GM18507 (cell line): ENCODE data around the gene P2RX2.

ENCODE experiments used
- DNase-seq: peaks from one replicate; pipeline ENCODE4 v3.0.0; 2011; ENCODE audit warnings: low read depth; ENCODE audit not compliant: insufficient read length; ENCODE audit errors: extremely low spot score
- FAIRE-seq: peaks from 2 replicates; lab custom pipeline; 2011; peaks lifted over from hg19 to GRCh38; lab: Jason Lieb, UNC

Gene P2RX2

GRCh38 chr12:132618683-132619043 is at the start of gene P2RX2:
Gene P2RX2 (plus strand): TSS chr12:132618776. CDS start chr12:132618817, 41 bp downstream.
- FAIRE-seq (no peak), DNase-seq (no peak)

GRCh38 chr12:132568826-132569480 is 49.6 kb upstream of the P2RX2 start:
- no peak for DNase-seq
- FAIRE-seq, result no peak

- DNase-seq (no peak), FAIRE-seq (no peak)
These were observed 48.6 kb upstream of the P2RX2 start for GRCh38 chr12:132569856-132570480.

DNA sequence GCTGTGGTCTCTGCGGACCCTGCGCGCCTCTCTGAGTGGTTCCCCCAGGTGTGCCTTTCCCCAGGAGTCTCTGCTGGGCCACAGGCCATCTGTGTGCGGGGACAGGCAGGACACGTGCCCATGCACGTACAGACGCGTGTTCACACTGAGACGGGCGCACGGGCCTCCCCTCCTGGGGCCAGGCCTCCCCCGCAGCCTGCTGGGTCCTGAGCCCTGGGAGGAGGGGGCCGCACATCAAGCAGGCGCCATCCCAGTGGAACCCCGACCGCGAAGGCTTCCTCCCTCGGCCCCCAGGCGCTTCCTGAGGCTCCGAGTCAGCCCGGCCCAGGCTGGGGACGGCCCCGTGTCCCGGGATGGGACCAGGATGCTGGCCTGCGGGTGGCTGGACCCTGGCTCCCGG is 47.9 kb upstream of the P2RX2 start:
- DNase-seq (no peak), FAIRE-seq (no peak)

- DNase-seq, result no peak
- FAIRE-seq, result no peak
These were observed 47.5 kb upstream of the P2RX2 start for GRCh38 chr12:132571051-132571450.

GRCh38 chr12:132571598-132571997 is 47.0 kb upstream of the P2RX2 start:
- DNase-seq, result no peak
- FAIRE-seq, result no peak

GRCh38 chr12:132572106-132572505 is 46.5 kb upstream of the P2RX2 start:
- FAIRE-seq (no peak), DNase-seq (no peak)

DNA sequence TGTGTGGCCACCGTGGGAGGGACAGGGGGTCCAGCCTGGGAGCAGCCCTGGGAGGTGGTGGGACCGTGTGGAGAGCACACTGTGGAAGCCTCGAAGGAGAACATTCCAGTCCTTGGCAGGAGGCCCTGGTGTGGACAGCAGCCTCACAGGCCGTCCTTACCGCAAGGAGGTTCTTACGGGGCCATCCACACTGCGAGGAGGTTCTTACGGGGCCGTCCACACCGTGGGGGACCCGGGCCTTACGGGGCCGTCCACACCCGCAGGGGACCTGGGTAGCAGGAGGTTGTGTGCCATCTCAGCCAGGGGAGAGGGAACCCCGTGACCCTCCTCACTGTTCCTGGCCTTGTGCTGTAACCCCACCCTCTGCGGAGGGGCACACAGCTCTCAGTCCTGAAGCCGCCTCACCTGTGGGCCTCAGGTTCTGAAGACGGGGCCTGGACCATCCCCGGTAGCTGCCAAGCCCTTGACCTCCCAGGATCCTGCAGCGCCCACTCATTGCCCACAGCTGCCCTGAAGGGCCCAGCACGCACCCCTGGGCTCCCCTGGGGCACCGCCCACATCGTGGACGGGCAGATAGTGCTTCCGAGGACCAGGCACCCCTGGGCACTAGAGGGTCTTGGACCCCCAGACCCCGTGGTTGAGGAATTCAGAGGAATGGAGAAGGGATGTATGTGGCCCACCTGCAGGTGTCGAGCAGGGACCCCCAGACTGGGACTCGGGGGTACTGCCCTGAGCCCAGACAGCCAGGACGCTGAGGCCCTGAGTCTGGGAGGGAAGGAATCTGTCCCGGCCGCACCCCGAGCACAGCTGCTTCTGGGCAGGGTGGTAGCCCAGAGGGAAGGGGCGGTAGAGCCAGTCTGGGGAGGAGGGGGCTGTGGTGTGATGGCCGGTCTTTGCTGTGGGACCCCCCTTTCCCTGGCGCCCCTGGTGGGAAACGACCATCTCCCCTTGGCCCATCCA is 45.5 kb upstream of the P2RX2 start:
- no peak for DNase-seq
- no peak for FAIRE-seq

DNA sequence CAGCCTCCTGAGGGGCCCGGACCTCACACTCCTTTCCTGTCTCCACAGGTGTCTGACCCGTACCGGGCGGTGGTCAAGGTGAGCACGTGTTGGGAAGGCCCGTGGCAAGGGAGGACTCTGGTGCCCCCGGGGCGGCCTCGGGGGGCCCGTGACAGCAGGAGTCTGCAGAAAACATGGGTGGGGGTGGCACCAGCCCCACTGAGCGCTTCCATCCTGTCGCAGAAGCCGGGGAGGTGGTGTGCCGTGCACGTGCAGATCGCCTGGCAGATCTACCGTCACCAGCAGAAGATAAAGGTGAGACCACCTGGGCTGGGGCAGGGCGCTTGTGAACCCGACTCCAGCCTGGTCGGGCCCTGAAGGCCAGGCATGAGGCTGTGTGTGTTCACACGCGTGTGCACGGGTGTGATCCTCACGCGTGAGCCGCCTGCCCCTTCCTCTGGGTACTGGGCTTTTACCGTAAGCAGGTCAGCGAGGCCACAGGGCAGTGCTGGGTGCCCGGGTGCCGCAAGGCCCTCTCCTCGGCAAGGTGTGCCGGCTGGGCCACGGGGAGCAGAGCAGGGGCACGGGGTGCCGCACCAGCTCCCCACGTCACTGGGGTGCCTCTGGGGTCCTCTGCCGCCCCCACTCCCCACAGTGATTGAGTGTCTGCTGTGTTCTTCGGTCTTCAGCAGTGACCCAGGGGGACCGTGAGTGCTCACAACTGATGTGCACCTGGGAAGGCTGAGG is 44.1 kb upstream of the P2RX2 start:
- no peak for FAIRE-seq

DNA sequence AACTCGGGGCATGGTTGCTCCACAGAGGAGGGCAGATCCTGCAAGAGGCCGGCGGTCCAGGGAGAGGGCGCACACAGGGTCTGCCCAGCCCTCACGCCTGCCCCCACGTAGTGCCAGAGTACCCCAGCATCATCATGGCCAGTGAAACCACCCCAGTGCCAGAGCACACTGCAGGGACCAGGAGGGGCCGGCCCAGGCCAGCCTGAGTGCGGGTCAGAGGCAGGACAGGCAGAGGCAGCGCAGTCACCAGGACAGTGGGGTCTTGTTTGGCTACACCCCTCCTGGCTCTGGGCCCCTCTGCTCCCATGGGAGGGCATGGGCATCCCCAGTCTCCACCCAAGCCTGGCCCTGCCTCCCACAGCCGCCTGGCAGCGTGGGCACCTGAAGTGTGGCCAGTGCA is 42.9 kb upstream of the P2RX2 start:
- DNase-seq, result no peak
- no peak for FAIRE-seq

More for the DNA sequence above, 44.1 kb upstream of the P2RX2 start:
- no peak for DNase-seq

DNA sequence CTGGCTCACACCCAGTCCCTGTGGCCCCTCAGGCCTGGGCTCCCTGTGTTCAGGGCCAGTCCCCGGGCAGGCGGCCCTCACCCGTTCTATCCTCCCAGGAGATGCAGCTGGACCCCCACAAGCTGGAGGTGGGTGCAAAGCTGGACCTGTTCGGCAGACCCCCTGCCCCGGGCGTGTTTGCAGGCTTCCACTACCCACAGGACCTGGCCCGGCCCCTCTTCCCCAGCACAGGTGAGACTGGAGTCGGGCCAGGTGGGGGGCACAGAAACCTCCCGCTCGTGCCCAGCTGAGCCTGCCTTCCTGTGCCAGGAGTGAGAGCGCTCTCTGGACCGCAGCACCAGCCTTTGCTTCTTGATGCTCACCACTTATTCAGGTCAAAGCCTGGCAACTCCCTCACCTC is 41.9 kb upstream of the P2RX2 start:
- FAIRE-seq, result no peak
- DNase-seq, result no peak

- FAIRE-seq (no peak), DNase-seq (no peak)
These were observed 41.2 kb upstream of the P2RX2 start for GRCh38 chr12:132577191-132577920.

GRCh38 chr12:132578118-132578517 is 40.5 kb upstream of the P2RX2 start:
- DNase-seq (no peak), FAIRE-seq (no peak)

DNA sequence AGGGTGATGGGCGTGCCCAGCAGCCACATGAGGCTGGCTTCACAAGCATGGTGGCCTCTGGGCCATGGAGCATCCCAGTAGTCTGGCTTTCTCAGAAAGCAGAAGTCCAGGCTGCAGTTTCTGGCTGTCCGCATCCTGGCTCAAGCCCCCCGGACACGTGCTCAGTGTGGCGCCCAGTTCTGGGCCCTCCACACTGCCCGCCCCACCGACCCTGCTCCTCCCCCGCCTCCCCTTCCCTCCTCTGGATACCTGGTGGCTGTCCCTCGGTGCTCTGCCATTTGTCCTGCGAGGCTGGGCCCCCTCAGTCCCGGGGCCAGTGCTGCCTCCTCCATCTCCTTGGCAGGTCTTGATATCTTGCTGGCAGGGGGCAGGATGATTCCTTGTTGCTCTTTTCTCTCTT is 39.8 kb upstream of the P2RX2 start:
- DNase-seq (no peak), FAIRE-seq (no peak)

- DNase-seq (no peak), FAIRE-seq (no peak)
These were observed 38.8 kb upstream of the P2RX2 start for GRCh38 chr12:132579744-132580143.

DNA sequence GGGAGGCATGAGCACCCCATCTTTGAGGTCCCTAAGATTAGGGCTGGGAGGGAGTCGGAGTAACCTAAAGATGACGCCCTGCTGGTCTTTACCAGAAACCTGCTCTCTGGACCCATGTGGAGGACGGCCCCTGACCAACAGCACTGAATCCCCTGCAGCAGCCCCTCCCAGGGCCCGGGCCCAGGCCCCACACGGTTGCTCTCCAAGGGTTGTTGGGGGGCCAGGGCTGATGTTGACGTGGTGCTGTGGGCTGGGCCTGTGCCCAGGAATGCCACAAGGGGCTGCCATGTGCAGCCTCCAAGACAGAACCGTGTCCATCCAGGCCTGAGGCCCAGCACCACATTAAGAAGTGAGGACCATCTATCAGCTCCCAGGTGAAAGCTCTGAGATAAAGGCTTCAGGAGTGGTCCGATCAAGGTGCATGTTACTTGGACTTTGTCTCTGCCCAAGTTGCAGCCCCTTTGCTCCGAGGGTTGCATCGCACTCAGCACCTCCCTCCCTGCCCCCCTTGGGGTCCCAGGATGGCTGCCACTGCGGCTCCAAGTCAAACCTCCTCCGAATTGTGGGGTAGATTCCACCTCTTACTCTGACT is 37.8 kb upstream of the P2RX2 start:
- FAIRE-seq (no peak), DNase-seq (no peak)

DNA sequence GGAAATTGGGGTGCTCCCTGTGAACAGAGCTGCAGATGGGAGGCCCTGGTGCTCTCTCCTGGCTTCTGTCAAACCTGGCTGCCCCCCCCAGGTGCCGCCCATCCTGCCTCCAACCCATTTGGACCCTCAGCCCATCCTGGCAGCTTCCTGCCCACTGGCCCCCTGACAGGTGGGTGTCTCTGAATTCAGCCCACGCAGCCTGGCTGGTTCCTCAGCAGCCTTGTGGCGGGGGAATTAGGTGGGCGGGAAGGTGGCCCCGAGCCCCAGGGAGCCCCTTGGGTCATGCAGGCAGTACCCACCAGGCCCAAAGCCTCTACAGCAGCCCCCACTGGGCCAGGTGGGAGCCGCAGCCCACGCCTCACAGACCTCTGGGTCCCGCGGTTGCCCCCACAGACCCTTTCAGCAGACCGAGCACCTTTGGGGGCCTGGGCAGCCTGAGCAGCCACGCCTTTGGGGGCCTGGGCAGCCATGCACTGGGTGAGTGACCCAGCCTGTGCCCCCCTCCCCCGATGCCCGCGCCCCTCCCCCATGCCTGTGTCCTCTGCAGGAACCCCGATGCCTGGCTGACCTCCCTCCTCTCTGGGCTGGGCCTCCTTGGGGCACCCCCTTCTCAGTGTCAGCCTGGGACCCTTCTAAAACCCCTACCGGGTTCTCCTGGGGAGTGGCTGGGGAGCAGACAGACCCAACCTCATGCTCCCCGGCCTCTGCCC is 37.1 kb upstream of the P2RX2 start:
- no peak for DNase-seq
- no peak for FAIRE-seq

- DNase-seq (no peak), FAIRE-seq (no peak)
These were observed 36.5 kb upstream of the P2RX2 start for GRCh38 chr12:132582058-132582420.
